NCI-H187 treated with DMSO at 0.1 percent for 48 hours (cell line): Measurements from ENCODE around the gene GAS1.

Source experiments
- DNase-seq: peaks from one replicate; lab custom pipeline; 2025; lab: John Stamatoyannopoulos, UW

The GAS1 gene

GRCh38 chr9:86925686-86926085 lies 21.6 kb downstream of the GAS1 start:
- DNase-seq = no peak

DNA sequence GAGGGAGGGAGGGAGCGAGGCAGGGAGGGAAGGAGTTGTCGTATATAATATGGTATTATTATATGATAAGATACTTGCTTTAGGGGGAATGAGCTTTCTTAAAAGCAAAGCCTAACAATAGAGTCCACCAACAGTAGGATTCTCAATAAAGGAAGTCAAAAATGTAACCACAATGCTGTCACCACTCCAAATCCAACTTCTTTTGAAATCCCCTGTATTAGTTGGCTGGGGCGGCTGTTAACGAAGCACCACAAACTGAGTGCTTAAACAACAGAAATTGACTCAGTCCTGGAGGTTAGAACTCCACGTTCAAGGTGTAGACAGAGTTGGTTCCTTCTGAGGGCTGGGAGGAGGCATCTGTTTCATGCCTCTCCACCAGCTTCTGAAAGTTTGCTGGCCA lies 23.1 kb downstream of the GAS1 start:
- DNase-seq = no peak

- no peak for DNase-seq
Measured at GRCh38 chr9:86921151-86921923, 26.0 kb downstream of the GAS1 start.

GRCh38 chr9:86918556-86918955 lies 28.8 kb downstream of the GAS1 start:
- DNase-seq = no peak

GRCh38 chr9:86912210-86912609 lies 35.1 kb downstream of the GAS1 start:
- DNase-seq = no peak

GRCh38 chr9:86909388-86909787 lies 37.9 kb downstream of the GAS1 start:
- DNase-seq = no peak

GRCh38 chr9:86908261-86908660 lies 39.0 kb downstream of the GAS1 start:
- no peak for DNase-seq

- DNase-seq = no peak
Measured at GRCh38 chr9:86907346-86907745, 40.0 kb downstream of the GAS1 start.

DNA sequence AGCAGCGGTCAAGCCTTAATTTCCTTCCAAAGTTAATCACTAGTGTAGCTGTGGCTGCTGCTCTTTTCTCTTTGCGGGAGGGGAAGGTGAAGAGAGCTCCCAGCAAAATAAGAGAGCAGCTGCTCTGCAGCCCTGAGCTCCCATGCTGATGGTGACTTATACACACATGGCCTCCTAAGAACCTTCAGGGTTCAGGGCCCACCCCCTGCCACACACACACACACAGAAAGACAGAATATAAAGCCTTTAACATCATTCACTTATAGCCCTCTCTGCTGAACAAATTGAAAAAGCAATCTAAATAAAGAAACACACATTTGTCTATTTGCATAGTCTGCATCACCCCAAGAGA lies 43.6 kb downstream of the GAS1 start:
- no peak for DNase-seq

DNA sequence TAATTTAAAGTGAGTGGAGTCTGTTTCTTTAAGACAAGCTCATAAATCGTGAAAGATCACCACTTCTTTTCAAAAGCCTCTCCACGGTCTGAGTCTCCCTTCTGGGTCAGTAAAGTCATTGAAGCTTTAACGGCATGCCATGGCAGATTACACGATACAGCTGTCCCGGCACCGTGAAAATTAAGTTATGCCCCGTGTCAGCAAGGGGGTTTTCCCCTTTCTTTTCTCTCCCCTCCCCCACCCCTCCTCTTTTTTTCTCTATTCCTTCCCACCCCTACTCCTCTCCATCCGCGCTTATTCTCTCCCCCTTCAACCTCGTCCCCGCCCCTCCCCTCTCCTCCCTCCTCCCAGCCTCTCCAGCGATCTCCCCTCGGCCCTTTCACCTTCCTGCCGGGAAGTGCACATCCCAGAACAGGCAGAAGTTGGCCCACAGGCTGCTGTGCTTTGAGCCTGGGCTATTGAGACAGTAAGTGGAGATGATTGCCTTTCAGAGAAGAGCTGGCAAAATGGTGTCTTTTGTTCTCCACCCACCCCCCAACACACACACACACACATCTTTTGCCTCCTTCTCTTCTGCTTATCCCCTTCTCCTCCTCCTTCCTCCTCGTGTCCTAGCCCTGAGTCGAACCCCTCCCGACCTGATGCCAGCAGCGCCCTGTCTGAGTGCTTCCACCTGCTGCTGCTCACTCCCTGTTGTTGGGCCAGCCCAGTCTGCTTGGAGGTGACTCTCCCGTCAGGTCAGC lies 44.1 kb downstream of the GAS1 start:
- DNase-seq = no peak

DNA sequence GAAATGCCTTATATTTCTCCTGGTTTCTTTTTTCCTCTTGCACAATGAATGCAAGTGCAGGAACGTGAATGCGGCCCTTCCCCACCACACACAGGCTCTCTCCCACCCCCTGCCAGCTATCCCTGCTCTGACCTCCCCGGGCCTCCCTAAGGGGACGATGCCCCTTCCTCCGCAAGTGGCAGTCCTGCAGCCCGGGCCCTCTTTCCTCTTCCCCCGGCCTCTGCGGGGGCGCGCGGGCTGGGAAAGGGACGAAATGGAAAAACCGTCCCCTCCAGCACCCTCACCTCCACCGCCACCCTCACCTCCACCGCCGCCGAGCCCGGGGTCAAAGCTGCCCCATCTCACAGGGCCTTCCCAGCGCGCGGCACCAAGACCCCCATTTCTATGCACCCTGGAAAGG lies 44.7 kb downstream of the GAS1 start:
- no peak for DNase-seq

- DNase-seq = no peak
Measured at GRCh38 chr9:86902176-86902575, 45.1 kb downstream of the GAS1 start.

- DNase-seq = no peak
Measured at GRCh38 chr9:86901511-86901910, 45.8 kb downstream of the GAS1 start.
